HepG2 (cell line): ENCODE data around the gene EVA1A. TPM values are rescaled to one million over a fixed set of nuclear protein-coding genes. Genes with fewer than 3 reads are reported as not detected.

ENCODE experiments used
- ARHGAP35 ChIP-seq: sonication (generic); formaldehyde crosslinking; IDR thresholded peaks from 2 replicates; pipeline ENCODE4 v1.9.0; 2022; ENCODE audit warnings: mild to moderate bottlenecking, inconsistent platforms, moderate library complexity, missing genetic modification reagents, borderline replicate concordance
- BATF2 ChIP-seq: sonication (generic); formaldehyde crosslinking; IDR thresholded peaks from 2 replicates; pipeline ENCODE4 v1.8.0; 2022; ENCODE audit warnings: mild to moderate bottlenecking, missing genetic modification reagents, moderate library complexity
- CENPT ChIP-seq: sonication (generic); formaldehyde crosslinking; IDR thresholded peaks from 2 replicates; pipeline ENCODE4 v1.8.0; 2022; ENCODE audit warnings: low read depth, mild to moderate bottlenecking, moderate library complexity, missing genetic modification reagents
- DMTF1 ChIP-seq: sonication (generic); formaldehyde crosslinking; IDR thresholded peaks from 2 replicates; pipeline ENCODE4 v1.4.0; 2020; ENCODE audit warnings: mild to moderate bottlenecking, missing genetic modification reagents
- DZIP1 ChIP-seq: sonication (generic); formaldehyde crosslinking; IDR thresholded peaks from 2 replicates; pipeline ENCODE4 v1.5.0; 2020; ENCODE audit warnings: mild to moderate bottlenecking, missing genetic modification reagents
- JARID2 ChIP-seq: sonication (generic); formaldehyde crosslinking; IDR thresholded peaks from 2 replicates; pipeline ENCODE4 v1.8.1; 2023; ENCODE audit warnings: missing genetic modification reagents, inconsistent platforms; ENCODE audit not compliant: insufficient replicate concordance
- MTA3 ChIP-seq: sonication (generic); formaldehyde crosslinking; IDR thresholded peaks from 2 replicates; pipeline ENCODE4 v1.4.0; 2020; ENCODE audit warnings: missing genetic modification reagents
- MYC ChIP-seq: sonication (generic); formaldehyde crosslinking; IDR thresholded peaks from 2 replicates; pipeline ENCODE4 v1.9.0; 2021; ENCODE audit warnings: missing genetic modification reagents, borderline replicate concordance
- ZBTB26 ChIP-seq: IDR thresholded peaks from 2 replicates; pipeline ENCODE4 v1.6.1; 2016; ENCODE audit warnings: missing compliant biosample characterization, missing genetic modification reagents, borderline replicate concordance
- ZNF350 ChIP-seq: sonication (generic); formaldehyde crosslinking; IDR thresholded peaks from 2 replicates; pipeline ENCODE4 v1.4.0; 2020; ENCODE audit warnings: mild to moderate bottlenecking, low read depth, missing genetic modification reagents, borderline replicate concordance
- ZNF513 ChIP-seq: sonication (generic); formaldehyde crosslinking; conservative IDR thresholded peaks from 2 replicates; pipeline ENCODE4 v1.5.0; 2020; ENCODE audit warnings: missing genetic modification reagents
- ZNF577 ChIP-seq: sonication (generic); formaldehyde crosslinking; IDR thresholded peaks from 2 replicates; pipeline ENCODE4 v1.4.0; 2020; ENCODE audit warnings: mild to moderate bottlenecking, low read depth, missing genetic modification reagents, borderline replicate concordance
- polyA plus RNA-seq, 8 experiments: library from polyadenylated mRNA; depleted of rRNA in 3 of 8; stranded (reverse) in 7 of 8; unstranded in 1 of 8; fragments of >200 nt; fragmentation: Illumina TruSeq in 4 of 8; extraction: Trizol in 4 of 8; gene quantifications; 2 replicates each; pipeline versions ENCODE4 v1.2.1 to v1.2.3, GENCODE V29; 2011 to 2016; ENCODE audit warnings: low read depth in 4 of 8, missing spikeins in 1 of 8, mixed read lengths in 1 of 8; ENCODE audit not compliant: insufficient read depth in 1 of 8
- total RNA-seq, 5 experiments: library from RNA; depleted of rRNA; stranded (reverse); fragments of >200 nt; fragmentation: Illumina TruSeq; extraction: Trizol; gene quantifications; 2 replicates each; pipeline ENCODE4 v1.2.3, GENCODE V29; 2016; ENCODE audit warnings: low read depth in 1 of 5
- TF ChIP-seq, protein P1 (sequence below): sonication (generic); formaldehyde crosslinking; IDR thresholded peaks from 2 replicates; pipeline ENCODE4 v1.5.1; 2020; ENCODE audit warnings: mild to moderate bottlenecking, missing genetic modification reagents, borderline replicate concordance

The EVA1A gene
- total and polyA plus RNA-seq, 2 of the 13 experiments (the other 11 are each of a cell fraction or from before 2014, with no cell fraction given): 57.5 to 57.8 TPM

GRCh38 chr2:75608684-75609333 lies 48.1 kb upstream of the EVA1A start (continued):
- TF ChIP-seq ZNF513 (CRISPR knock-in tag) (no peak), ZBTB26 (CRISPR knock-in tag) (no peak; the same call in 1 of the 2 replicates), BATF2 (CRISPR knock-in tag) (no peak), JARID2 (CRISPR knock-in tag) (no peak), DZIP1 (no peak), CENPT (CRISPR knock-in tag) (no peak), DMTF1 (CRISPR knock-in tag) (no peak), ZNF577 (CRISPR knock-in tag) (no peak), MTA3 (CRISPR knock-in tag) (no peak), ARHGAP35 (CRISPR knock-in tag) (peak; percentile 82; the same call in 1 of the 2 replicates), MYC (CRISPR knock-in tag) (peak; percentile 69; the same call in 1 of the 2 replicates), ZNF350 (peak; percentile 85)
- TF ChIP-seq, protein P1, sequence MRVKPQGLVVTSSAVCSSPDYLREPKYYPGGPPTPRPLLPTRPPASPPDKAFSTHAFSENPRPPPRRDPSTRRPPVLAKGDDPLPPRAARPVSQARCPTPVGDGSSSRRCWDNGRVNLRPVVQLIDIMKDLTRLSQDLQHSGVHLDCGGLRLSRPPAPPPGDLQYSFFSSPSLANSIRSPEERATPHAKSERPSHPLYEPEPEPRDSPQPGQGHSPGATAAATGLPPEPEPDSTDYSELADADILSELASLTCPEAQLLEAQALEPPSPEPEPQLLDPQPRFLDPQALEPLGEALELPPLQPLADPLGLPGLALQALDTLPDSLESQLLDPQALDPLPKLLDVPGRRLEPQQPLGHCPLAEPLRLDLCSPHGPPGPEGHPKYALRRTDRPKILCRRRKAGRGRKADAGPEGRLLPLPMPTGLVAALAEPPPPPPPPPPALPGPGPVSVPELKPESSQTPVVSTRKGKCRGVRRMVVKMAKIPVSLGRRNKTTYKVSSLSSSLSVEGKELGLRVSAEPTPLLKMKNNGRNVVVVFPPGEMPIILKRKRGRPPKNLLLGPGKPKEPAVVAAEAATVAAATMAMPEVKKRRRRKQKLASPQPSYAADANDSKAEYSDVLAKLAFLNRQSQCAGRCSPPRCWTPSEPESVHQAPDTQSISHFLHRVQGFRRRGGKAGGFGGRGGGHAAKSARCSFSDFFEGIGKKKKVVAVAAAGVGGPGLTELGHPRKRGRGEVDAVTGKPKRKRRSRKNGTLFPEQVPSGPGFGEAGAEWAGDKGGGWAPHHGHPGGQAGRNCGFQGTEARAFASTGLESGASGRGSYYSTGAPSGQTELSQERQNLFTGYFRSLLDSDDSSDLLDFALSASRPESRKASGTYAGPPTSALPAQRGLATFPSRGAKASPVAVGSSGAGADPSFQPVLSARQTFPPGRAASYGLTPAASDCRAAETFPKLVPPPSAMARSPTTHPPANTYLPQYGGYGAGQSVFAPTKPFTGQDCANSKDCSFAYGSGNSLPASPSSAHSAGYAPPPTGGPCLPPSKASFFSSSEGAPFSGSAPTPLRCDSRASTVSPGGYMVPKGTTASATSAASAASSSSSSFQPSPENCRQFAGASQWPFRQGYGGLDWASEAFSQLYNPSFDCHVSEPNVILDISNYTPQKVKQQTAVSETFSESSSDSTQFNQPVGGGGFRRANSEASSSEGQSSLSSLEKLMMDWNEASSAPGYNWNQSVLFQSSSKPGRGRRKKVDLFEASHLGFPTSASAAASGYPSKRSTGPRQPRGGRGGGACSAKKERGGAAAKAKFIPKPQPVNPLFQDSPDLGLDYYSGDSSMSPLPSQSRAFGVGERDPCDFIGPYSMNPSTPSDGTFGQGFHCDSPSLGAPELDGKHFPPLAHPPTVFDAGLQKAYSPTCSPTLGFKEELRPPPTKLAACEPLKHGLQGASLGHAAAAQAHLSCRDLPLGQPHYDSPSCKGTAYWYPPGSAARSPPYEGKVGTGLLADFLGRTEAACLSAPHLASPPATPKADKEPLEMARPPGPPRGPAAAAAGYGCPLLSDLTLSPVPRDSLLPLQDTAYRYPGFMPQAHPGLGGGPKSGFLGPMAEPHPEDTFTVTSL: no peak
